ENCODE data around the gene TLCD1.
"Not testable (repeated sequence)": the region's sequence is repeated elsewhere in the genome, so short reads cannot be mapped to it uniquely, and the experiment has no call there.

GRCh38 chr17:28735913-28736769 lies 10.1 kb upstream of the TLCD1 start:
- not testable (repeated sequence) for TF ChIP-seq CTCF (IDR thresholded peaks at IDR 0.05); EZH2 (IDR thresholded peaks at IDR 0.05; ENCODE audit: borderline replicate concordance, insufficient read depth, low read depth, low read length, poor library complexity, severe bottlenecking)
